ENCODE data around the gene SLCO2B1. TPM values are rescaled to one million over a fixed set of nuclear protein-coding genes. Genes with fewer than 3 reads are reported as not detected.

Gene SLCO2B1
- total RNA-seq, 2 experiments from 2014 or later, result not detected

DNA sequence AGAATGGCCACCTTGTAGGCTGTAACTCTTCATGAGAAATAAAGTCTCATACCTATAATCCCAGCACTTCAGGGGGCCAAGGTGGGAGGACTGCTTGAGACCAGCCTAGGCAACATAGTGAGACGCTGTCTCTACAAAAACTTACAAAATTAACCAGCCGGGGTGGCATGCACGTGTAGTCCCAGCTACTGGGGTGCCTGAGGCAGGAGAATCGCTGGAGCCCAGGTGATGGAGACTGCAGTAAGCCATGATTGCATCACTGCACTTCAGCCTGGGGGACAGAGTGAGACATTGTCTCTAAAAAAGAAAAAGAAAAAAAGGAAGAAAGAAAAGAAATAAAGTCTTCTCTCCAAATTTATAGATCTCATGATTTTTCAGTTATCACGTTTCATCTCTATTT, 4.2 kb upstream of the SLCO2B1 start:
- Mint-ChIP-seq H3K4me3 (no peak overlapping the region), H3K27ac (no peak overlapping the region), H3K9me3 (ENCODE audit: insufficient read depth) (no peaks in the 10 kb centered on the region), H3K36me3 (ENCODE audit: low read depth) (no peaks in the 10 kb centered on the region), H3K4me1 (ENCODE audit: low read depth) (peaks cover 57% of the 10 kb centered on the region), H3K27me3 (ENCODE audit: low read depth) (peaks cover 22% of the 10 kb centered on the region)
- ATAC-seq (no peak), DNase-seq (no peak)
- ChIA-PET CTCF (interaction anchor here (1.0 to 15.6 kb wide), 8 partner anchors 9 to 420 kb away, joined by 3 to 538 read pairs (median 4); partner anchors contain the start of gene TPBGL), POLR2A (no interaction called here)

DNA sequence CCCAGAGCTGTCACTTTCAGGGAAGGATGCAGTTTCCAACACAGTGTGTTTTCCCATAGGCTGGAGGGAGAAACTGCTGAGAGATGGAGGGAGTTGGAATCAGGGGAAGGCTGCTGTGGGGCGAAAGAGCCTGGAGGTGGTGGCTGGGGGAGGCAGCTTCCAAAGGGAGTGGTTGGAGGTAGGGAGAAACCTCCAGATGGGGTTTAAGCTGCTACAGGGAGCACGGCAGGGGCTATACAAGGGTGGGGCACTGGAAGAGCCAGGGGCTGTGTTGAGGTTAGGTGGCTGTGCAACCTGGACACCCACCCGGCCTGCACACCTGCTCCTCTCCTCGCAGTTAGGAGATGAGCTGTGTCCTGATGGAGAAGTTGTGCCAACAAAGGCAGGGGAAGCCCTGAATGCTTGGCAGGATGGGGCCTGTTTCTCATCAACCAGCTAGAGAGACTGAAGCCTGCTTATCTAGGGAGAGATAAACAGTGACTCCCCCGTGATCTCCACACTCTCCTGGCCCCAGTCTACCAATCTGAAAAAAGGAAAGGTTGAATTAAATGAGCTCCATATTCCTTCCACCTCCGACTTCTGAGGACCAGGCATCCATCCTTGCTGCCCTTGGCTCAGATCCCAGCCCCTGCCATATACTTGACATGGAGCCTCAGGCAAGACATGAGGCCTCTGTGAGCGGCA, 3.6 kb upstream of the SLCO2B1 start:
- ATAC-seq (no peak), DNase-seq (no peak)
- Mint-ChIP-seq H3K9me3 (ENCODE audit: insufficient read depth) (no peaks in the 10 kb centered on the region), H3K27me3 (ENCODE audit: low read depth) (peaks cover 26% of the 10 kb centered on the region), H3K36me3 (ENCODE audit: low read depth) (no peaks in the 10 kb centered on the region), H3K4me3 (no peak overlapping the region), H3K27ac (peak overlapping the region; percentile 12), H3K4me1 (ENCODE audit: low read depth) (peaks cover 52% of the 10 kb centered on the region)
- ChIA-PET POLR2A (no interaction called here), CTCF (interaction anchor here (1.0 to 15.6 kb wide), 5 partner anchors 57 to 421 kb away, joined by 3 to 538 read pairs (median 4); partner anchors contain the start of gene TPBGL)

DNA sequence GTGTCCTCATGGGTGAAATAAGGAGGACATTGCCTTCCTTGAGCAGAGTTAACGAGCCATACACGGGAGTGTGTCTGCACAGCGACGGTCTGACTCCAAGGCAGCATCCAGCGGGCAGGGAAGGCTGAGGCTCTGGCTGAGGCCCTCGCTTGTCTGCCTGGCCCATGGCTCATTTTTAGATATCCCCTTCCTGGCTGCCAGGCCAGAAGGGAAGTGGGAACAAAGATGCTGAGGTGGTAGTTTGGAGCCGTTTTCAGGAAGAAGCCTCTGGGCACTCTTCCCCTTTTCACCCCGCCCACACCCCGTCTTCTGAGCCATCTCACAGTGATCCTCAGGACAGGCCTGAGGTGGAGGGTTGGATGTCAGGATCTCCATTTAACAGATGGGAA, 3.0 kb upstream of the SLCO2B1 start:
- DNase-seq (no peak), ATAC-seq (no peak)
- ChIA-PET CTCF (interaction anchor here (1.1 to 15.6 kb wide), 3 partner anchors 56 to 128 kb away, joined by 4 to 538 read pairs (median 432); partner anchors contain the start of gene TPBGL), POLR2A (no interaction called here)
- H3K4me3 Mint-ChIP-seq, result no peak overlapping the region
- no peak overlapping the region for H3K27ac Mint-ChIP-seq
- H3K4me1 Mint-ChIP-seq (ENCODE audit: low read depth), result peaks cover 46% of the 10 kb centered on the region
- peaks cover 27% of the 10 kb centered on the region for H3K27me3 Mint-ChIP-seq (ENCODE audit: low read depth)
- H3K9me3 Mint-ChIP-seq (ENCODE audit: insufficient read depth), result no peaks in the 10 kb centered on the region
- no peaks in the 10 kb centered on the region for H3K36me3 Mint-ChIP-seq (ENCODE audit: low read depth)

DNA sequence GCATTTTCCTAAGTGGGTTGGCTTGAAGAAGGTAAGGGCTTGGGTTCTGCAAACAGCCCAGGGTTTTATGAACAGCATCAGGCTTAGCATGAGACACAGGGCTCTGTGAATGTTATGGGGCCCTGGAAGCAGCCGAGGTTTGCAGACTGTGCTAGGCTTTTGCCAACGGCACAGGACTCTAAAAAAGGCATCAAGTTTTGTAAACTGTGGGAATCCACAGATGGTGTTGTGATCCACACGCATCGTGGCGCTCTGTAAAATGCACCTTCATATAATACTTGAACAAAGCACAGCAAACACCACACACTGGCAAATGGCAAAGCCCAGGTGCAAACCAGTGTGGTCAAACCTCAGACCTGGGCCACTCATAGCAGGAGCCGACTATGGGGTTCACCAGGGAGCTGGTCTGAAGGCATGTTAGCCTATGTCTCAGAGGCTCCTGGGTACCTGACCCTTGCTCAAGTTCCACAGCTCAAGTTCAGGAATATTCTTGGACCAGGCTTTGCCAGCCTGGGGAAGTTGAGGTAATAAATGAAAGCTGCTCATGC, 2.4 kb upstream of the SLCO2B1 start:
- Mint-ChIP-seq H3K36me3 (ENCODE audit: low read depth) (no peaks in the 10 kb centered on the region), H3K4me3 (no peak overlapping the region), H3K27ac (no peak overlapping the region), H3K27me3 (ENCODE audit: low read depth) (peaks cover 30% of the 10 kb centered on the region), H3K4me1 (ENCODE audit: low read depth) (peaks cover 44% of the 10 kb centered on the region), H3K9me3 (ENCODE audit: insufficient read depth) (no peaks in the 10 kb centered on the region)
- DNase-seq (peak; percentile 29), ATAC-seq (no peak)
- ChIA-PET POLR2A (no interaction called here), CTCF (interaction anchor here (2.4 to 15.6 kb wide), 3 partner anchors 8 to 96 kb away, joined by 17 to 538 read pairs (median 31); partner anchors contain the start of gene TPBGL)

DNA sequence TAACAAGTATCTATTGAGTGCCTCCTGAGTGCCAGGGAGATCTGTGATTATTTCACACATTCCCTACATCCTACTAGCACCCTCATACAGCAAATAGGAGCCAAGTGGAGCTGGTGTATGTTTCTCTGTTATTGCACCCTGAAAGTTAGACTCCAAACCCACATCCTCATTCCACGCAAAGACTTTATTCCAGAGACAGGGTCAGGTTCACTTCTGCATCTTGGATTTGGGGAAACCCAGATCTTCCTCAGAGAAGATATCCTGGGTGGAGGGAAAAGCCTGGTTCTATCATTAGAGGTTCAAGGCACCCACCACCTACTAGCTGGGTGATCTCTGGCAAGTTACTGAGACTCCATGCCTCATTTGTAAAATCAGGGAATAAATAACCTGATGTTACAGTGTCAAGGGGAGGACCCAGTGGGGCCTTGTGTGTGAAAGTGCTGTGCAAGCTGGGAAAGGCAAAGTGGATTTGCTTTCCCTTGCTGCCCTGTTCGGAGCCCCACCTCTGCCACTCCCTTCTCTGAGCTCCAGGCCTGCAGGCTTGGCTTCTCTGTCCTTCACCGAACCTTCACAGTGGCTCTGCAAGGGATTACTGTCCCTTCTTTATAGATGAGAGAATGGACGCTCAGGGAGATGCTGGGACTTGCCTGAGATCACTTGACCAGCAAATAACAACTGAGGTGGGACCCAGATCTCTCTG, 991 bp upstream of the SLCO2B1 start:
- Mint-ChIP-seq H3K36me3 (ENCODE audit: low read depth) (no peaks in the 10 kb centered on the region), H3K4me1 (ENCODE audit: low read depth) (peaks cover 34% of the 10 kb centered on the region), H3K9me3 (ENCODE audit: insufficient read depth) (no peaks in the 10 kb centered on the region), H3K4me3 (no peak overlapping the region), H3K27ac (no peak overlapping the region), H3K27me3 (ENCODE audit: low read depth) (peaks cover 30% of the 10 kb centered on the region)
- DNase-seq, result no peak
- ChIA-PET CTCF (interaction anchor here (1.3 to 15.6 kb wide), 5 partner anchors 9 to 121 kb away, joined by 3 to 538 read pairs (median 17); partner anchors contain the start of gene TPBGL), POLR2A (no interaction called here)
- ATAC-seq, result no peak

DNA sequence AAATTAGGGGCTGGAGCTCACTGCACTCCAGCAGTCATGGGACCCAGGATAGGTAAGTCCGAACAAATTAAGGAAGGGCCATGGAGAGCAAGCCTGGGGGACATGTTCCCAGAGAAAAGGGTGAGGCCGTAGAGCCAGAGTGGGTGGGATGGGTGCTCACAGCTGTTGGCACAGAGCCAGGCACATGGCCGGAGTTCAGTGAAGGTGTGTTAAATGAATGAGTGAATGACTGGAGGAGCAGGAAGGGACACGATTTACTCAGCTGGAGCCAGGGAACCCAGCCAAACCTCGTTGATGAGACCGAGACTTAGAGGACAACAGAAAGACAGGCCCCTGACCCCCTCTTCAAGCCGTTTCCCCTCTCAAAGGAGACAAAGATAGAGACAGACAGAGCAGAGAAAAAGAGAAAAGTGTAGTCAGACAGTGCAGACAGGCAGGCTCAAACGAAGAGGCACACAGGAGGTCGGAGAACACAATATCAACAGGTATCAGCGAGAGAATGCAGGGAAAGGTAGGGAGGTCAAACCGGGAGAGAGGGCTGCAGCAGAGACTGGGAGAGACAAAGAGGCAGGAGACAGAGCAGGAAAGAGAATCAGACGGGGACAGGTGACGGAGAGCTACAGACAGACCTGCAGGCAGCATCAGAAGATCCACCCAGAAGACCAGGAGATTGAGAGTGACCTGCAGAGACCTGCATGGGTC, 590 bp downstream of the SLCO2B1 start:
- ATAC-seq, result no peak
- CTCF ChIA-PET, result interaction anchor here (1.4 to 15.6 kb wide), 3 partner anchors 11 to 120 kb away, joined by 4 to 538 read pairs (median 31); partner anchors contain the start of gene TPBGL
- H3K36me3 Mint-ChIP-seq (ENCODE audit: low read depth), result no peaks in the 10 kb centered on the region
- no peaks in the 10 kb centered on the region for H3K9me3 Mint-ChIP-seq (ENCODE audit: insufficient read depth)
- H3K4me1 Mint-ChIP-seq (ENCODE audit: low read depth), result peaks cover 27% of the 10 kb centered on the region
- H3K27ac Mint-ChIP-seq, result no peak overlapping the region
- POLR2A ChIA-PET, result no interaction called here
- H3K27me3 Mint-ChIP-seq (ENCODE audit: low read depth), result peaks cover 25% of the 10 kb centered on the region
- DNase-seq, result no peak
- no peak overlapping the region for H3K4me3 Mint-ChIP-seq

DNA sequence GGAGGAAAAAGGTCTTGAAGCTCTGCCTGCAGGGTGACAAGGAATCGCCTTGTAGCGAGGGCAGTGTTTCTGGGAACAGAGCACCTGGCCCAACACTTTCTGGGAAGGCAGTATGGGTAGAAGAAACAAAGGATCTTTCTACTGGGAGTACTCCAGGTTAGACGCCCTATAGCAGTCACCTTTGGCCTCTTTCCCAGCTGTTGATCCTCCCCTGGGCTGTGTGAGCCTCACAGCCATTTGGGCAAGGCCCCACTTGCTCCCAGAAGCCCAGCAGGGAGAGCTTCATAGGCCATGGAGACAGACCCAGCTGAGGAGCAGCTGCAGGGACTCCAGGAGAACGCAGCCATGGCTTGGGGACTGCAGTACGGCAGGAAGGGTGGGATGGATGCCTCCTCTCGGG, 1.2 kb downstream of the SLCO2B1 start:
- POLR2A ChIA-PET, result no interaction called here
- ATAC-seq (no peak), DNase-seq (no peak)
- H3K4me3 Mint-ChIP-seq, result no peak overlapping the region
- H3K27ac Mint-ChIP-seq, result no peak overlapping the region
- H3K9me3 Mint-ChIP-seq (ENCODE audit: insufficient read depth), result no peaks in the 10 kb centered on the region
- CTCF ChIA-PET, result interaction anchor here (1.3 to 3.8 kb wide), 4 partner anchors 9 to 96 kb away, joined by 4 to 31 read pairs (median 20); no protein-coding TSS in a partner anchor
- H3K4me1 Mint-ChIP-seq (ENCODE audit: low read depth), result peaks cover 23% of the 10 kb centered on the region
- peaks cover 23% of the 10 kb centered on the region for H3K27me3 Mint-ChIP-seq (ENCODE audit: low read depth)
- H3K36me3 Mint-ChIP-seq (ENCODE audit: low read depth), result no peaks in the 10 kb centered on the region

DNA sequence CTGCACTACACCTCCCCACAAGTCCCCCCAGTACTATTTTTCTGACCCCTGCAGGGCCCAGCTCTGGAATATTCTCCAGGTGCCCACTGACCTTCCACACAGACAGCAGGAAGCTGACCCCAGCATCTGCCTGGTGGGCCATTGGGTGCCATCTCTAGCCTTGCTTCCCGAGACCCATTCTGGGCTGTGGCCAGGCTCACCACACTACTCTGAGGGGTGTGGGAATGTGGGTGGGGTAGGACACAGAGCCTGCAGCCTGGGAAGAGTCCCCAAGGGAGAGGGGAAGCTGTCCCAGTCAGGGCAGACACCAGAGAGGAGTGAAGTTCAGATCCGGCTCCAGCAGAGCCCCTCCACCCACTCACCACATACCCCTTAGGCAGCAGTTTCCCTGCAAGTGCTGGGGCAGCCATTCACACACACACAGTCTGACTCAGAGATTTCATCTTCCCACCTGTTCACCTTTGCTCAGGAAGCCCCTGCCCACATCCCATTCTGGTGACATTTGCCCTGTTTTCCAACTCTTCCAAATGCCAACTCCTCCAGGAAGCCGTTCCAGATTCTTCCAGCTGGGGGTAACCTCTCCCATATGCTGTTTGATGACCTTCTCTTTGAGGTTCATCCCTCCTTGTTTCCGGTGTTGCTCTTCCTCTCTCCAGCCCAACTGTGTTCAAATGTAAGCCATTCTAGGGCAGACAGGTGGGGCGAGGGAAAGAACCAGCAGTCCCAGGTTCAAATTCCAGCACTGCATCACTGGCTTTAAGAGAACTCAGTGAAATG, 1.9 kb downstream of the SLCO2B1 start:
- no peak overlapping the region for H3K27ac Mint-ChIP-seq
- H3K4me1 Mint-ChIP-seq (ENCODE audit: low read depth), result peaks cover 20% of the 10 kb centered on the region
- DNase-seq (no peak), ATAC-seq (no peak)
- ChIA-PET POLR2A (no interaction called here), CTCF (interaction anchor here (1.3 to 3.8 kb wide), 4 partner anchors 9 to 96 kb away, joined by 4 to 20 read pairs (median 14); no protein-coding TSS in a partner anchor)
- peaks cover 20% of the 10 kb centered on the region for H3K27me3 Mint-ChIP-seq (ENCODE audit: low read depth)
- no peak overlapping the region for H3K4me3 Mint-ChIP-seq
- no peaks in the 10 kb centered on the region for H3K36me3 Mint-ChIP-seq (ENCODE audit: low read depth)
- H3K9me3 Mint-ChIP-seq (ENCODE audit: insufficient read depth), result no peaks in the 10 kb centered on the region

DNA sequence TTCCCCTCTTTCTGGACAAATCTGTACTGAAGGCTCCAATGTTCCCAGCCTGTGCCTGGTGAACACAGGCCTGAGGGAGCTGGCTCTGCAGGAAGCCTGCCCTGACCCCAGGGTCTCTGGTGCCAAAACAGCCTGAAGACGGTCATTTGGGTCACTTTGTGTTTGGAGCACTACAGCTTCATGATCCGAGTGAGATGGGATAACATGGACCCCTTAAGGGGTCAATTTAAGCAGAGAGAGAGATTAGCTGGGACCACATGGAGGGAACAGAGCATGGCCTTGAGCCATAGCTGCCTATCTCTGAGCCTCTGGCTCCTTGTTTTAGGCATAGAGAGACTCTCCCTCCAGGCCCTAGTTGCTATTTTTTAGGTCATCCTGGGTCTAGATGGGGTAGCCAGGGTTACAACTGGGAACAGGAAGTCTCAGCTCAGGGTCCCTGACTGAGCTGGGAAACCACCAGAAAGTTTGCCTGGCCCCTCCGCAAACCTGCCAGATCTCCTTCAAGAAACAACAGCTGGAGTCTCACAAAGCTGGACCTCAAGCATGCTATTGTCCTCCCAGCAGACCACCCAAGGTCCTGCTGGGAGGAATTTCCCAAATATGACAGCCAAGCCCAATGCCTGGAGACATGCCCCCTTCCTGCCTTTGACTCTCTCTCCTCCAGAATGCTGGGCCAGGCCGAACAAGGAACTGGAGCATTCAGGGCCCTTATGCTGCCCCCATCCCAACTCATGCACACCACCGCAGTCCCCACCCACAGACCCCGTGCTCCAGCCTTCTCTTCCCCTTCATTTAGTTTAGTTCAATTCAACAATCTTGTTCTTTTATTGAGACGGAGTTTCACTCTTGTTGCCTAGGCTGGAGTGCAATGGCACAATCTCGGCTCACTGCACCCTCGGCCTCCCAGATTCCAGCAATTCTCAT, 4.0 kb downstream of the SLCO2B1 start:
- ATAC-seq, result no peak
- Mint-ChIP-seq H3K9me3 (ENCODE audit: insufficient read depth) (no peaks in the 10 kb centered on the region), H3K36me3 (ENCODE audit: low read depth) (no peaks in the 10 kb centered on the region), H3K4me3 (no peak overlapping the region), H3K4me1 (ENCODE audit: low read depth) (peaks cover 10% of the 10 kb centered on the region), H3K27me3 (ENCODE audit: low read depth) (peaks cover 17% of the 10 kb centered on the region), H3K27ac (no peak overlapping the region)
- no peak for DNase-seq
- ChIA-PET CTCF (interaction anchor here (1.0 to 3.8 kb wide), 7 partner anchors 10 to 132 kb away, joined by 3 to 20 read pairs (median 9); no protein-coding TSS in a partner anchor), POLR2A (no interaction called here)

Data from activated CD8-positive, alpha-beta T cell treated with anti-CD3 and anti-CD28 coated beads, Interleukin-2, amount 10 ng/mL, durations not matched to agents 7 days and 5 days (primary cell).